HG03342 (cell line): ENCODE results near the gene DRD4.

Experiments
- ATAC-seq: cut with Tn5 transposase; IDR thresholded peaks from one replicate; pipeline ENCODE4 v1.9.1; 2021; ENCODE audit warnings: mild to moderate bottlenecking, moderate library complexity; ENCODE audit not compliant: unreplicated experiment

Gene DRD4

GRCh38 chr11:636511-637332, at the start of gene DRD4:
Gene DRD4, plus strand, starts transcription at chr11:637269. Its CDS starts 36 bp downstream, at chr11:637305.
- ATAC-seq: no peak

DNA sequence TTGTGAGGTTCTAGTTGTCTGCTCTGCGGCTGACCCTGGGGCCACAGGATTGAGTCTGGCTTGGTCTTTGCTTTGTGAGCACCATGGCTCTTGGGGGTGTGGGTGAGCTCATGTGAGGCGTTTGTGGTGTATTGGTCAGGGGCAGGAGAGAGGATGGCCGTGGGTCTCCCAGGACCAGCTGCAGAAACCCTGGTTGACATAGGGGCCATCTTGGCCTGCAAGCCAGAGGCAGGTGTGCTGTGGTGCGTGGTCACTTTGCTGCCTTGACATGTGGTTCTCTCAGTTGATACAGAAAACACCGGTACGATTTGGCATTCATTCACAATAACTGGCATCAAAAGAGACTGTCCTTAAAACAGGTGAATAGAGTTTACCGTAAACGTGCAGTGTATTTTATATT, 49.5 kb upstream of the DRD4 start:
- ATAC-seq: no peak

- no peak for ATAC-seq
Observed at GRCh38 chr11:587978-588380, 49.1 kb upstream of the DRD4 start.

DNA sequence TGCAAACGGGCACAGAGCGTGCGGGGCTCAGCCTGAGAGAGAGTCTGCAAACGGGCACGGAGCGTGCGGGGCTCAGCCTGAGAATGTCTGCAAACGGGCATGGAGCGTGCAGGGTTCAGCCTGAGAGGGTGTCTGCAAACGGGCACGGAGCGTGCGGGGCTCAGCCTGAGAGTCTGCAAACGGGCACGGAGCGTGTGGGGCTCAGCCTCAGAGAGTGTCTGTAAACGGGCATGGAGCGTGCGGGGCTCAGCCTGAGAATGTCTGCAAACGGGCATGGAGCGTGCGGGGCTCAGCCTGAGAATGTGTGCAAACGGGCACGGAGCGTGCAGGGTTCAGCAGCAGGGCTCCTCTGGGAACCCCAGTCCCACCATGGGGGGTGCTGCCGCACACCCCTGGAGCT, 47.3 kb upstream of the DRD4 start:
- no peak for ATAC-seq

DNA sequence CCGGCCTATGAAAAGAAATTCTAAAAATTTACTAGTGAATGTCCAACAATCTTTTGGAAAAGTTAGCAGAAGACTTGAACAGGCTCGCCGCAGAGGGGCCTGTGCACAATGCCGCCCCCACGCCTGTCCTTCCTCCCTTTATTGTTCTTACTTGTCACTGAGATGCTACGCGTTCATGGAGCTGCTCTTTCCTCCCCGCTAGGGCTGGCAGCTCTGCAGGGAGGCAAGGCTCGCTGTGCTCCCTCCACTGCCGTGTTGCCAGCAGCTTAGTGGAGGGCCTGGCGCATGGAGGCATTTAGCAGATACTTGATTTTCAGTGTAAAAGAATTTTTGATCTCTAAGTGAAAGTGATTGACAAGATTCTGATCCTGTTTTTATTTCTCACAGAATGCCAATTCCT, 46.1 kb upstream of the DRD4 start:
- no peak for ATAC-seq

GRCh38 chr11:592501-592900, 44.6 kb upstream of the DRD4 start:
- ATAC-seq: no peak

- no peak for ATAC-seq
Observed at GRCh38 chr11:592918-593317, 44.2 kb upstream of the DRD4 start.

DNA sequence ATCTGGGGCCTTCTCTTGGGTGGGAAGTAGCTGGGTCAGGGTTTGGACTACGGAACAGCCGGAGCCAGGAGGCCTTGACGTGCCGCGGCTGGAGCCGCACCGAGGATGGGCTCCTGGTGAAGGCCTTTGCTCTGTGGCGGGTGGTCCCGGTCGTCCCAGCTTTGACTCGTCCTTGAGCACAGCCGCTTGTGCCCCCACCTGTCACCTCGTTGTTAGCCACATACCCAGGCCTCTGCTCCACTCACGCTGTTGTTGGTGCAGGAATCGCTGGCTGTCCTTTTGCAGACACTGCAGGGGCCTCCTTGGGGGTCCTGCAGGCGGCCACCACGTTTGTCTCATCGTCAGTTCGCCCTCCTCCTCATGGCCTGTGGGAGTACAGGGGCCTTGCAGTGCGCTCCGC, 43.7 kb upstream of the DRD4 start:
- ATAC-seq: no peak

GRCh38 chr11:595400-595799, 41.7 kb upstream of the DRD4 start:
- ATAC-seq: no peak

GRCh38 chr11:596374-596773, 40.7 kb upstream of the DRD4 start:
- no peak for ATAC-seq

- no peak for ATAC-seq
Observed at GRCh38 chr11:597166-597725, 39.8 kb upstream of the DRD4 start.

GRCh38 chr11:598005-598680, 38.9 kb upstream of the DRD4 start:
- no peak for ATAC-seq

GRCh38 chr11:601573-602245, 35.4 kb upstream of the DRD4 start:
- no peak for ATAC-seq

- no peak for ATAC-seq
Observed at GRCh38 chr11:603154-603553, 33.9 kb upstream of the DRD4 start.

GRCh38 chr11:605286-606129, 31.6 kb upstream of the DRD4 start:
- ATAC-seq: no peak

DNA sequence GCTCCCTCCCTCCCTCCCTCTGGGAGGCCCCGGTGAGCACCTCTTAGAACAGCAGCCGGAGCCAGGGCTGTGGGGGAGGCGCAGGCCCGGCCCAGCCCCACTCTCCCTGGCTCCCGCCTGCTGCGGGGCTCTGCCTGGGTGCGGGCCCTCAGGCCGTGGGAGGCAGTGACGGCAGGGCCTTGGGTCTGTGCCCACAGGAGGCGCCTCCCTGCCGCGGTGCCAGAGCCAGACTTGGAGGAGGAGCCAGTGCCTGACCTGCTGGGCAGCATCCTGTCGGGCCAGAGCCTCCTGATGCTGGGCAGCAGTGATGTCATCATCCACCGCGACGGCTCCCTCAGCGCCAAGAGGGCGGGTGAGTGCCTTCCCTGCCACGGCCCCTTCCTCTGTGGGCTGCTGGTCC, 30.8 kb upstream of the DRD4 start:
- no peak for ATAC-seq

DNA sequence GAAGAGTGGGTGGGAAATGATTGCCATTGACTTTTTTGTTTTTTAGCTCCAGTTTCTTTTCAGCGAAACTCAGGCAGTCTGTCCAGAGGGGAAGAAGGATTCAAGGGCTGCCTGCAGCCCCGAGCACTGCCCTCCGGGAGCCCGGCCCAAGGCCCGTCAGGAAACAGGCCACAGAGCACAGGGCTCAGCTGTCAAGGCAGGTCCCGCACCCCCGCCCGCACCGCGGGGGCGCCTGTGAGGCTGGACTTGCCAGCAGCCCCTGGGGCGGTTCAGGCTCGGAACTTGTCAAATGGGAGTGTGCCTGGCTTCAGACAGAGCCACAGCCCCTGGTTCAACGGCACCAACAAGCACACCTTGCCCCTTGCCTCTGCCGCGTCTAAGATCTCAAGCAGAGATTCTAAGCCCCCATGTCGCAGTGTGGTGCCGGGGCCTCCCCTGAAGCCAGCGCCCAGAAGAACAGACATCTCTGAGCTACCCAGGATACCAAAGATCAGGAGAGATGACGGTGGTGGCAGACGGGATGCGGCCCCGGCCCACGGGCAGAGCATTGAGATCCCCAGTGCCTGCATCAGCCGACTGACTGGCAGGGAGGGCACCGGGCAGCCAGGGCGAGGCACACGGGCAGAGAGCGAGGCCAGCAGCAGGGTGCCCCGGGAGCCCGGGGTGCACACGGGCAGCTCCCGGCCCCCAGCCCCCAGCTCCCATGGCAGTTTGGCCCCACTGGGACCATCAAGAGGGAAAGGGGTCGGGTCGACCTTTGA, 29.9 kb upstream of the DRD4 start:
- ATAC-seq: no peak

GRCh38 chr11:607971-608659, 29.0 kb upstream of the DRD4 start:
- no peak for ATAC-seq

DNA sequence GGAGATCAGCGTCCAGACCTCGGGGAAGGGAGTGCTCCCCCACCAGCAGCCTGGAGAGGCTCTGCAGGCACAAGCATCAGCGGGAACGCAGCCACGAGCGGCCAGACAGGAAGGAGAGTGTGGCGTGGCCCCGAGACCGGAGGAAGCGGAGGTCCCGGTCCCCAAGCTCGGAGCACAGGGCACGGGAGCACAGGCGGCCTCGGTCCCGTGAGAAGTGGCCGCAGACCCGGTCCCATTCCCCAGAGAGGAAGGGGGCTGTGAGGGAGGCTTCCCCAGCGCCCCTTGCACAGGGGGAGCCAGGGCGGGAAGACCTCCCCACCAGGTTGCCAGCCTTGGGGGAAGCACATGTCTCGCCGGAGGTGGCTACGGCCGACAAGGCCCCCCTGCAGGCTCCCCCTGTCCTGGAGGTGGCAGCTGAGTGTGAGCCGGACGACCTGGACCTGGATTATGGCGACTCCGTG, 28.2 kb upstream of the DRD4 start:
- no peak for ATAC-seq
